B cell (primary cell): ENCODE data around the gene ATP10B. TPM values are rescaled to one million over a fixed set of nuclear protein-coding genes. Genes with fewer than 3 reads are reported as not detected.

ENCODE experiments used
- ATAC-seq: fragments of 200-7000 bp; cut with Tn5 transposase; one replicate; pipeline ENCODE4 v1.10.0; 2021; ENCODE audit warnings: low read depth, mild to moderate bottlenecking, moderate number of reproducible peaks, moderate library complexity
- CTCF ChIA-PET: fragments of 350-600 bp; sonication (Branson Sonifier 250); formaldehyde crosslinking; loops from one replicate; lab custom pipeline; 2021; ENCODE audit warnings: antibody characterized with exemption, inconsistent platforms; lab: Charles Lee
- POLR2A ChIA-PET: fragments of 350-600 bp; sonication (Branson Sonifier 250); formaldehyde crosslinking; loops from one replicate; lab custom pipeline; 2021; ENCODE audit warnings: antibody characterized with exemption; lab: Charles Lee
- DNase-seq: peaks from one replicate; pipeline ENCODE4 v3.0.0; 2013
- H2AFZ ChIP-seq: 2 replicates; pipeline ENCODE4 v1.6.1; 2012; ENCODE audit warnings: mild to moderate bottlenecking, low read depth, low read length; ENCODE audit not compliant: insufficient read depth, poor library complexity, severe bottlenecking
- H3K27ac ChIP-seq, 2 donors: 1 replicate in 1 of 2; 2 replicates in 1 of 2; pipeline ENCODE4 v1.5.1; 2012 to 2013; ENCODE audit warnings: low read length in 2 of 2, mild to moderate bottlenecking in 2 of 2, moderate library complexity in 1 of 2
- H3K27me3 ChIP-seq, 4 experiments: fragments of 200-600 bp in 1 of 4; sonication (generic) in 1 of 4; replicated peaks in 1 of 4; 1 replicate in 2 of 4; 2 replicates in 2 of 4; pipeline versions ENCODE4 v1.6.1 to v1.7.0; 2013 to 2016; ENCODE audit warnings: low read length in 3 of 4, mild to moderate bottlenecking in 2 of 4, mixed read lengths in 1 of 4, moderate library complexity in 1 of 4; ENCODE audit not compliant: insufficient read depth in 4 of 4, control insufficient read depth in 3 of 4; ENCODE audit errors: control extremely low read depth in 1 of 4
- H3K36me3 ChIP-seq, 2 experiments: replicated peaks in 1 of 2; 1 replicate in 1 of 2; 2 replicates in 1 of 2; pipeline versions ENCODE4 v1.6.1 to v1.7.1; 2013; ENCODE audit warnings: low read length in 1 of 2; ENCODE audit not compliant: insufficient read depth in 2 of 2, control insufficient read depth in 1 of 2; ENCODE audit errors: control extremely low read depth in 1 of 2, extremely low read depth in 1 of 2
- H3K4me1 ChIP-seq, 2 donors: fragments of 200-600 bp in 1 of 2; sonication (generic) in 1 of 2; 1 replicate in 1 of 2; 2 replicates in 1 of 2; pipeline versions ENCODE4 v1.5.1 to v1.6.1; 2013 to 2017; ENCODE audit warnings: low read length in 2 of 2; ENCODE audit not compliant: control insufficient read depth in 2 of 2, insufficient read depth in 2 of 2
- H3K4me2 ChIP-seq: replicated peaks from 2 replicates; pipeline ENCODE3; 2012; ENCODE audit warnings: mild to moderate bottlenecking, low read depth, low read length; ENCODE audit not compliant: poor library complexity, severe bottlenecking
- H3K4me3 ChIP-seq, 5 experiments: fragments of 200-600 bp in 1 of 5; sonication (generic) in 1 of 5; 1 replicate in 3 of 5; 2 replicates in 2 of 5; pipeline versions ENCODE4 v1.5.1 to v1.7.0; 2011 to 2016; ENCODE audit warnings: low read length in 4 of 5, mild to moderate bottlenecking in 4 of 5, low read depth in 2 of 5, control low read depth in 1 of 5, moderate library complexity in 1 of 5; ENCODE audit not compliant: insufficient read depth in 1 of 5; ENCODE audit errors: control extremely low read depth in 1 of 5, extremely low read depth in 1 of 5
- H3K79me2 ChIP-seq: fragments of 200-600 bp; sonication (generic); one replicate; pipeline ENCODE4 v1.6.0; 2016; ENCODE audit warnings: low read length; ENCODE audit not compliant: control insufficient read depth, insufficient read depth
- H3K9ac ChIP-seq: fragments of 200-600 bp; sonication (generic); 2 replicates; pipeline ENCODE4 v1.6.1; 2017; ENCODE audit warnings: mild to moderate bottlenecking, low read length, moderate library complexity
- H3K9me3 ChIP-seq, 3 donors: one replicate each; pipeline versions ENCODE4 v1.6.1 to v1.7.1; 2013; ENCODE audit warnings: low read length in 2 of 3; ENCODE audit not compliant: control insufficient read depth in 2 of 3, insufficient read depth in 1 of 3; ENCODE audit errors: control extremely low read depth in 1 of 3
- H4K20me1 ChIP-seq: 2 replicates; pipeline ENCODE4 v1.6.0; 2012; ENCODE audit warnings: mild to moderate bottlenecking, low read length; ENCODE audit not compliant: insufficient read depth, control insufficient read depth, poor library complexity, severe bottlenecking
- H3K27ac Mint-ChIP-seq: one replicate; pipeline ENCODE4 v1.8.0; 2021; ENCODE audit warnings: mixed read lengths
- H3K27me3 Mint-ChIP-seq: one replicate; pipeline ENCODE4 v1.8.0; 2021; ENCODE audit warnings: mixed read lengths
- H3K4me1 Mint-ChIP-seq: one replicate; pipeline ENCODE4 v1.8.0; 2021; ENCODE audit warnings: mixed read lengths
- H3K4me3 Mint-ChIP-seq: one replicate; pipeline ENCODE4 v1.8.0; 2021; ENCODE audit warnings: mixed read lengths
- H3K9me3 Mint-ChIP-seq: one replicate; pipeline ENCODE4 v1.8.0; 2022; ENCODE audit warnings: mixed read lengths; ENCODE audit not compliant: insufficient read depth
- EZH2 ChIP-seq: IDR thresholded peaks from 2 replicates; pipeline ENCODE4 v1.6.1; 2012; ENCODE audit warnings: borderline replicate concordance, low read depth, mild to moderate bottlenecking, moderate library complexity, low read length; ENCODE audit not compliant: insufficient read depth, poor library complexity, severe bottlenecking
- WGBS: methylation state at CpG from one replicate; pipeline ENCODE4 v1.1.5; 2013; ENCODE audit warnings: missing lambda C conversion rate; ENCODE audit not compliant: insufficient coverage; 5-methylcytosine and 5-hydroxymethylcytosine counted together
- intact Hi-C: fragments of 100-400 bp; cut with micrococcal nuclease; formaldehyde crosslinking; loops from one replicate; pipeline ENCODE4 v1.10.0; 2022
- polyA plus RNA-seq: library from polyadenylated mRNA; depleted of rRNA; stranded (reverse); fragments of >200 nt; gene quantifications from 2 replicates; pipeline ENCODE4 v1.2.3, GENCODE V29; 2012
- total RNA-seq, 2 donors: library from RNA; stranded (reverse); fragments of 120-200 nt in 1 of 2; gene quantifications; 1 replicate in 1 of 2; 2 replicates in 1 of 2; pipeline versions ENCODE4 v1.2.3 to v1.2.4, GENCODE V29; 2013 to 2022
- TF ChIP-seq, protein P1 (sequence below): fragments of 200-600 bp; IDR thresholded peaks from one replicate; pipeline ENCODE4 v1.8.0; 2022; ENCODE audit warnings: antibody characterized with exemption, mild to moderate bottlenecking

Gene ATP10B
- total and polyA plus RNA-seq, 2 donors (not counting 1 experiment from before 2014, with no cell fraction given): not detected

GRCh38 chr5:160792732-160793529 lies 59.1 kb downstream of the ATP10B start:
- Histone ChIP-seq H3K27me3 (no peaks in the 10 kb centered on the region), H3K4me2 (no peak overlapping the region), H3K9me3 (no peaks in the 10 kb centered on the region), H3K4me1 (no peaks in the 10 kb centered on the region), H3K9ac (no peak overlapping the region), H3K4me3 (no peak overlapping the region), H4K20me1 (no peaks in the 10 kb centered on the region), H3K27ac (no peak overlapping the region), H2AFZ (no peak overlapping the region), H3K79me2 (no peaks in the 10 kb centered on the region), H3K36me3 (no peaks in the 10 kb centered on the region)
- intact Hi-C loops: no loop called here
- CTCF ChIA-PET: no interaction called here
- POLR2A ChIA-PET: no interaction called here
- H3K4me3 Mint-ChIP-seq: no peak overlapping the region
- ATAC-seq (no peak), DNase-seq (no peak)
- no CpG with 5 or more reads among the region's 7 CpGs for WGBS
- no peaks in the 10 kb centered on the region for H3K27me3 Mint-ChIP-seq
- H3K4me1 Mint-ChIP-seq: no peaks in the 10 kb centered on the region
- H3K9me3 Mint-ChIP-seq: no peaks in the 10 kb centered on the region
- no peak overlapping the region for H3K27ac Mint-ChIP-seq
- TF ChIP-seq, protein P1, sequence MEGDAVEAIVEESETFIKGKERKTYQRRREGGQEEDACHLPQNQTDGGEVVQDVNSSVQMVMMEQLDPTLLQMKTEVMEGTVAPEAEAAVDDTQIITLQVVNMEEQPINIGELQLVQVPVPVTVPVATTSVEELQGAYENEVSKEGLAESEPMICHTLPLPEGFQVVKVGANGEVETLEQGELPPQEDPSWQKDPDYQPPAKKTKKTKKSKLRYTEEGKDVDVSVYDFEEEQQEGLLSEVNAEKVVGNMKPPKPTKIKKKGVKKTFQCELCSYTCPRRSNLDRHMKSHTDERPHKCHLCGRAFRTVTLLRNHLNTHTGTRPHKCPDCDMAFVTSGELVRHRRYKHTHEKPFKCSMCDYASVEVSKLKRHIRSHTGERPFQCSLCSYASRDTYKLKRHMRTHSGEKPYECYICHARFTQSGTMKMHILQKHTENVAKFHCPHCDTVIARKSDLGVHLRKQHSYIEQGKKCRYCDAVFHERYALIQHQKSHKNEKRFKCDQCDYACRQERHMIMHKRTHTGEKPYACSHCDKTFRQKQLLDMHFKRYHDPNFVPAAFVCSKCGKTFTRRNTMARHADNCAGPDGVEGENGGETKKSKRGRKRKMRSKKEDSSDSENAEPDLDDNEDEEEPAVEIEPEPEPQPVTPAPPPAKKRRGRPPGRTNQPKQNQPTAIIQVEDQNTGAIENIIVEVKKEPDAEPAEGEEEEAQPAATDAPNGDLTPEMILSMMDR: no peak
- TF ChIP-seq EZH2: no peak

GRCh38 chr5:160792281-160792680 lies 59.7 kb downstream of the ATP10B start:
- no peak overlapping the region for H3K27ac Mint-ChIP-seq
- no peak overlapping the region for H3K4me3 Mint-ChIP-seq
- Histone ChIP-seq H4K20me1 (no peaks in the 10 kb centered on the region), H3K27me3 (no peaks in the 10 kb centered on the region), H3K9ac (no peak overlapping the region), H3K36me3 (no peaks in the 10 kb centered on the region), H3K4me3 (no peak overlapping the region), H3K79me2 (no peaks in the 10 kb centered on the region), H3K4me2 (no peak overlapping the region), H2AFZ (no peak overlapping the region), H3K4me1 (no peaks in the 10 kb centered on the region), H3K27ac (no peak overlapping the region), H3K9me3 (no peaks in the 10 kb centered on the region)
- POLR2A ChIA-PET: no interaction called here
- ATAC-seq (no peak), DNase-seq (no peak)
- TF ChIP-seq EZH2: no peak
- TF ChIP-seq, protein P1: no peak
- 100% methylated on average over 1 of the region's 2 CpGs for WGBS
- peaks cover under 1% of the 10 kb centered on the region for H3K27me3 Mint-ChIP-seq
- intact Hi-C loops: no loop called here
- no peaks in the 10 kb centered on the region for H3K9me3 Mint-ChIP-seq
- H3K4me1 Mint-ChIP-seq: no peaks in the 10 kb centered on the region
- CTCF ChIA-PET: no interaction called here
